OCI-LY7 (cell line): ENCODE measurements around the gene DGKG. TPM values are rescaled to one million over a fixed set of nuclear protein-coding genes. Genes with fewer than 3 reads are reported as not detected.

Experiments
- BruUV-seq: library from RNA; stranded (reverse); fragments of 400-500 nt; replicated peaks from 2 replicates; lab custom pipeline; 2021; lab: Mats Ljungman, UMichigan
- CTCF ChIA-PET: fragments of 300-600 bp; sonication (Branson Sonifier 250); formaldehyde crosslinking; loops from one replicate; lab custom pipeline; 2022; ENCODE audit warnings: antibody characterized with exemption; ENCODE audit not compliant: unreplicated experiment; lab: Charles Lee
- POLR2A ChIA-PET: fragments of 300-600 bp; sonication (Branson Sonifier 250); formaldehyde crosslinking; loops from one replicate; lab custom pipeline; 2022; ENCODE audit warnings: antibody characterized with exemption; lab: Charles Lee
- DNase-seq: peaks from one replicate; pipeline ENCODE4 v3.0.0-alpha.2; 2015; ENCODE audit warnings: low spot score
- H2AFZ ChIP-seq: fragments of 200-600 bp; sonication (generic), shearing (Covaris generic); 2 replicates; pipeline ENCODE4 v1.6.1; 2014; ENCODE audit warnings: mild to moderate bottlenecking, antibody characterized with exemption, low read length, moderate library complexity
- H3K27ac ChIP-seq: fragments of 200-600 bp; sonication (generic); 2 replicates; pipeline ENCODE4 v1.5.1; 2014; ENCODE audit warnings: mixed run types, low read depth, mild to moderate bottlenecking, moderate library complexity, low read length, inconsistent platforms; ENCODE audit not compliant: poor library complexity, severe bottlenecking
- H3K36me3 ChIP-seq: fragments of 200-600 bp; sonication (generic); 2 replicates; pipeline ENCODE4 v1.6.1; 2014; ENCODE audit warnings: mild to moderate bottlenecking, antibody characterized with exemption, low read length, moderate library complexity, mixed read lengths; ENCODE audit not compliant: insufficient read depth
- H3K4me1 ChIP-seq: fragments of 200-600 bp; sonication (generic); 2 replicates; pipeline ENCODE4 v1.5.1; 2014; ENCODE audit warnings: mild to moderate bottlenecking, low read length; ENCODE audit not compliant: insufficient read depth, poor library complexity, severe bottlenecking
- H3K4me2 ChIP-seq: fragments of 200-600 bp; sonication (generic); 2 replicates; pipeline ENCODE4 v1.6.1; 2014; ENCODE audit warnings: mild to moderate bottlenecking, low read length
- H3K4me3 ChIP-seq: fragments of 200-600 bp; sonication (generic); 2 replicates; pipeline ENCODE4 v1.5.1; 2014; ENCODE audit warnings: mild to moderate bottlenecking, low read depth, low read length; ENCODE audit not compliant: poor library complexity, severe bottlenecking
- H3K79me2 ChIP-seq: fragments of 200-600 bp; sonication (generic); 2 replicates; pipeline ENCODE4 v1.6.1; 2016; ENCODE audit warnings: low read depth, mild to moderate bottlenecking, low read length, moderate library complexity, mixed read lengths; ENCODE audit not compliant: insufficient read depth
- H3K9me2 ChIP-seq: fragments of 200-600 bp; sonication (generic); 2 replicates; pipeline ENCODE4 v1.6.1; 2016; ENCODE audit warnings: mild to moderate bottlenecking, low read length, mixed read lengths; ENCODE audit not compliant: insufficient read depth
- H3K9me3 ChIP-seq: fragments of 200-600 bp; sonication (generic); 2 replicates; pipeline ENCODE4 v1.6.1; 2014; ENCODE audit warnings: mild to moderate bottlenecking, mixed run types, low read length, mixed read lengths
- H4K20me1 ChIP-seq: fragments of 200-600 bp; sonication (generic); 2 replicates; pipeline ENCODE4 v1.6.1; 2014; ENCODE audit warnings: mild to moderate bottlenecking, antibody characterized with exemption, low read length, moderate library complexity, mixed read lengths; ENCODE audit not compliant: insufficient read depth
- CTCF ChIP-seq: fragments of 200-600 bp; sonication (generic); conservative IDR thresholded peaks from 2 replicates; pipeline ENCODE4 v1.5.1; 2014; ENCODE audit warnings: mild to moderate bottlenecking, antibody characterized with exemption, low read length, moderate library complexity, mixed read lengths
- EZH2phosphoT487 ChIP-seq: fragments of 200-600 bp; sonication (generic); IDR thresholded peaks from 2 replicates; pipeline ENCODE4 v1.6.1; 2018; ENCODE audit warnings: low read depth, borderline replicate concordance, mild to moderate bottlenecking, mixed run types, antibody characterized with exemption, low read length, moderate library complexity, mixed read lengths
- intact Hi-C: fragments of 100-400 bp; cut with micrococcal nuclease; formaldehyde crosslinking; loops from one replicate; pipeline ENCODE4 v1.10.0; 2022; ENCODE audit not compliant: unreplicated experiment
- total RNA-seq, 2 experiments: library from RNA; depleted of rRNA in 1 of 2; stranded (reverse); fragments of >200 nt in 1 of 2; shearing (Covaris generic) in 1 of 2; gene quantifications; 2 replicates each; pipeline ENCODE4 v1.2.3, GENCODE V29; 2014 to 2022

Gene DGKG
- total RNA-seq, 2 experiments from 2014 or later = 0.06 TPM; not detected in 1

DNA sequence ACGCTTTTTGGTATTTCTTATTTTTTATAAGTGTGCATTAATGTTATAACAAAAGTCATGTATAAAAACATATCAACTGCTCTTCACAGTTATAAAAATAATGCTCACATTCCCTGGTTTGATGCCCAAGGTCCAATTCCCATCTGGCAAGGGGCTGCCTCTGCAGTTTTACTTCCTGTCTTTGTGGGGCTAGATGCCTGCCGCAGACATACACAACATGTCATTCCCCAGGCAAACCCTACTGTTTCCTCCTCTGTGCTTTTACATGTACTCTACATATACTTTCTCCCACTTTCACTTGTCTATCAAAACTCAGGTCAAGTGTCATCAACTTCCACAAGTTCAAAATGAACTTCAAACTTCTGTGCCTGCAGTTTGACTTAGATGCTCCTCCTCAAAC lies 192.7 kb downstream of the DGKG start:
- ChIA-PET POLR2A (no interaction called here), CTCF (no interaction called here)
- BruUV-seq = no TSS peak

GRCh38 chr3:186168976-186169375 lies 193.1 kb downstream of the DGKG start:
- Histone ChIP-seq H3K4me2 (no peak overlapping the region), H3K9me3 (no peaks in the 10 kb centered on the region), H3K27ac (no peak overlapping the region), H3K4me1 (peaks cover 11% of the 10 kb centered on the region), H2AFZ (no peak overlapping the region), H3K79me2 (no peaks in the 10 kb centered on the region), H3K9me2 (no peaks in the 10 kb centered on the region), H3K36me3 (no peaks in the 10 kb centered on the region), H3K4me3 (no peak overlapping the region), H4K20me1 (no peaks in the 10 kb centered on the region)
- DNase-seq = no peak
- ChIA-PET POLR2A (no interaction called here), CTCF (no interaction called here)
- no TSS peak for BruUV-seq
- TF ChIP-seq EZH2phosphoT487 (no peak), CTCF (no peak)
- intact Hi-C loops = no loop called here

More for the DNA sequence above, 192.7 kb downstream of the DGKG start:
- Histone ChIP-seq H3K79me2 (no peaks in the 10 kb centered on the region), H3K4me3 (no peak overlapping the region), H3K9me3 (no peaks in the 10 kb centered on the region), H4K20me1 (no peaks in the 10 kb centered on the region), H3K36me3 (no peaks in the 10 kb centered on the region), H3K4me2 (no peak overlapping the region), H3K4me1 (peaks cover 11% of the 10 kb centered on the region), H3K9me2 (no peaks in the 10 kb centered on the region), H3K27ac (no peak overlapping the region), H2AFZ (no peak overlapping the region)
- TF ChIP-seq CTCF = no peak
- TF ChIP-seq EZH2phosphoT487 = no peak
- DNase-seq = no peak
- intact Hi-C loops = no loop called here

- intact Hi-C loops = no loop called here
- POLR2A ChIA-PET = no interaction called here
These were observed 194.2 kb downstream of the DGKG start for GRCh38 chr3:186167646-186168395.

More at GRCh38 chr3:186167646-186168395, 194.2 kb downstream of the DGKG start:
- BruUV-seq = no TSS peak
- H3K9me3 ChIP-seq = no peaks in the 10 kb centered on the region
- CTCF ChIA-PET = no interaction called here
- DNase-seq = no peak
- TF ChIP-seq EZH2phosphoT487 (no peak), CTCF (no peak)
- H3K36me3 ChIP-seq = no peaks in the 10 kb centered on the region
- no peak overlapping the region for H3K4me3 ChIP-seq
- peaks cover 11% of the 10 kb centered on the region for H3K4me1 ChIP-seq
- H4K20me1 ChIP-seq = no peaks in the 10 kb centered on the region
- H3K9me2 ChIP-seq = no peaks in the 10 kb centered on the region
- H3K4me2 ChIP-seq = no peak overlapping the region
- no peaks in the 10 kb centered on the region for H3K79me2 ChIP-seq
- H2AFZ ChIP-seq = no peak overlapping the region
- H3K27ac ChIP-seq = no peak overlapping the region
